ENCODE data around the gene BORCS6.

Gene BORCS6

GRCh38 chr17:8153525-8153956 is 36.4 kb downstream of the BORCS6 start:
- peak; percentile 18 for DNase-seq

GRCh38 chr17:8153031-8153451 is 36.9 kb downstream of the BORCS6 start:
- DNase-seq, result no peak

- DNase-seq, result peak; percentile 22
Observed at GRCh38 chr17:8152112-8152775, 37.7 kb downstream of the BORCS6 start, which contains the start of gene PER1. Gene PER1 (minus strand): TSS chr17:8152404. CDS start chr17:8150706, 1,698 bp downstream.

- no peak for DNase-seq
Observed at GRCh38 chr17:8151641-8152111, 38.3 kb downstream of the BORCS6 start.

GRCh38 chr17:8151120-8151640 is 38.8 kb downstream of the BORCS6 start:
- peak; percentile 14 for DNase-seq

- DNase-seq, result no peak
Observed at GRCh38 chr17:8150194-8151119, 39.5 kb downstream of the BORCS6 start.

GRCh38 chr17:8149419-8150193 is 40.4 kb downstream of the BORCS6 start:
- DNase-seq, result no peak

- no peak for DNase-seq
Observed at GRCh38 chr17:8148560-8148959, 41.4 kb downstream of the BORCS6 start.

GRCh38 chr17:8147805-8148404 is 42.1 kb downstream of the BORCS6 start:
- DNase-seq, result no peak

- DNase-seq, result no peak
Observed at GRCh38 chr17:8147141-8147804, 42.7 kb downstream of the BORCS6 start.

GRCh38 chr17:8146381-8147140 is 43.4 kb downstream of the BORCS6 start:
- no peak for DNase-seq

GRCh38 chr17:8145811-8146210 is 44.2 kb downstream of the BORCS6 start:
- no peak for DNase-seq

GRCh38 chr17:8144401-8145231 is 45.4 kb downstream of the BORCS6 start:
- no peak for DNase-seq

GRCh38 chr17:8143581-8144400 is 46.2 kb downstream of the BORCS6 start:
- no peak for DNase-seq

GRCh38 chr17:8142887-8143580 is 46.9 kb downstream of the BORCS6 start:
- no peak for DNase-seq

GRCh38 chr17:8142158-8142886 is 47.7 kb downstream of the BORCS6 start:
- DNase-seq, result no peak

GRCh38 chr17:8141741-8142140 is 48.2 kb downstream of the BORCS6 start:
- no peak for DNase-seq

GRCh38 chr17:8141045-8141444 is 48.9 kb downstream of the BORCS6 start:
- DNase-seq, result no peak

All from NCI-H1694 treated with DMSO at 0.1 percent for 48 hours (cell line).